ENCODE results near the gene PIK3CG.

PIK3CG gene

DNA sequence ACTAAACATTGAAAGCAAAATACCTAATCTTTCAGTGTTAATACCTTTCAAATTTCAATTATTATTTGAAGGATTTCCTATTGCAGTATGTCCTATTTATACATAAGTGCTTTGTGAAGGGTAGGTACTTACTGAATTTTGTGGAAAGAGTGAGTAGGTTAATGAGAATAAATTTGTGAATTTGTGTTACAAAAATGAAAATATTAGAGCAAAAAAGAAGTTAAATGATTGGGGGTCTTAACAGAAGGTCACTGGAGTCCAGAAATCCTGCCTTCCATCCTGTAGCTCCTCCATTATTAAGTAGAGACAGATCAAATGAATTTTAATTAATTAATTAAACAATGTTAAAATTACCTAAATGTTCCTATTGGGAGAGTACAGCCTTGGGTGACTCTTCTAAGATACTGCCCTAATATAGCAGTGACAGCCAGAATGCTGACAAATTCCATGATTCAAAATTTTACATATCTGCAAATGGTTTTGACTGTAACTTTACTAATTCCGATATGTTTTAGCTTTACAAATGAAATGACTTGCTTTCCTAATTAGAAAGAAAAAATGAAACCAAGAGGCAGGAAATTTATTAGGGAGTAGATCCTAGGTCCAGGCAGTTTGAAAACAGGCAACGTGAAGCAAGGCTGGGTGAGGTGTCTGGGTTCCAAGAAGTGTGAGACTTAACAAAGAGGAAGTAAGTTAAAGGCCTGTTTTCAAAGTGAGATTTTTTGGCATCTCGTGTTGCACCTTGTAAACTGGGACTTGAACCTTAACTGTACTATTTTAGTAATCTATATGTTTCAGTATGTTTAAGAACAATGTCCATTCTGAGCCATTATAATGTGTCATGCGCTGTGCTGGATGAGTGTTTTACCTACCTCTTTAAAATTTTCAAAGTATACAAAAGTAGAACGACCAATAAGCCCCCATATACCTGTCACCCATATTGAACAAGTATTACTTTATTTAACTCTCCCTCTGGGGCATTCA lies 1.5 kb downstream of the PIK3CG start:
- Histone ChIP-seq H3K9me3 (ENCODE audit: insufficient read depth, low read length) (no peaks in the 10 kb centered on the region), H3K27ac (ENCODE audit: low read length) (peak overlapping the region; percentile 97), H3K9ac (ENCODE audit: low read length) (peak overlapping the region; percentile 89), H3K79me2 (ENCODE audit: low read length) (peaks cover 49% of the 10 kb centered on the region), H3K27me3 (ENCODE audit: low read depth, low read length) (peaks cover 4% of the 10 kb centered on the region; the same call in 1 of the 2 replicates), H4K20me1 (ENCODE audit: insufficient read depth, low read length) (no peaks in the 10 kb centered on the region), H3K4me2 (ENCODE audit: low read length) (peak overlapping the region; percentile 69), H3K4me3 (ENCODE audit: low read length) (peak overlapping the region; percentile 88), H2AFZ (ENCODE audit: low read depth, low read length) (no peak overlapping the region), H3K36me3 (replicated peaks; ENCODE audit: low read depth, low read length) (peaks cover 36% of the 10 kb centered on the region), H3K4me1 (ENCODE audit: low read length) (peaks cover 64% of the 10 kb centered on the region)
- TF ChIP-seq, protein P1, sequence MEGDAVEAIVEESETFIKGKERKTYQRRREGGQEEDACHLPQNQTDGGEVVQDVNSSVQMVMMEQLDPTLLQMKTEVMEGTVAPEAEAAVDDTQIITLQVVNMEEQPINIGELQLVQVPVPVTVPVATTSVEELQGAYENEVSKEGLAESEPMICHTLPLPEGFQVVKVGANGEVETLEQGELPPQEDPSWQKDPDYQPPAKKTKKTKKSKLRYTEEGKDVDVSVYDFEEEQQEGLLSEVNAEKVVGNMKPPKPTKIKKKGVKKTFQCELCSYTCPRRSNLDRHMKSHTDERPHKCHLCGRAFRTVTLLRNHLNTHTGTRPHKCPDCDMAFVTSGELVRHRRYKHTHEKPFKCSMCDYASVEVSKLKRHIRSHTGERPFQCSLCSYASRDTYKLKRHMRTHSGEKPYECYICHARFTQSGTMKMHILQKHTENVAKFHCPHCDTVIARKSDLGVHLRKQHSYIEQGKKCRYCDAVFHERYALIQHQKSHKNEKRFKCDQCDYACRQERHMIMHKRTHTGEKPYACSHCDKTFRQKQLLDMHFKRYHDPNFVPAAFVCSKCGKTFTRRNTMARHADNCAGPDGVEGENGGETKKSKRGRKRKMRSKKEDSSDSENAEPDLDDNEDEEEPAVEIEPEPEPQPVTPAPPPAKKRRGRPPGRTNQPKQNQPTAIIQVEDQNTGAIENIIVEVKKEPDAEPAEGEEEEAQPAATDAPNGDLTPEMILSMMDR (IDR thresholded peaks at IDR 0.05; ENCODE audit: low read depth, low read length), result no peak

DNA sequence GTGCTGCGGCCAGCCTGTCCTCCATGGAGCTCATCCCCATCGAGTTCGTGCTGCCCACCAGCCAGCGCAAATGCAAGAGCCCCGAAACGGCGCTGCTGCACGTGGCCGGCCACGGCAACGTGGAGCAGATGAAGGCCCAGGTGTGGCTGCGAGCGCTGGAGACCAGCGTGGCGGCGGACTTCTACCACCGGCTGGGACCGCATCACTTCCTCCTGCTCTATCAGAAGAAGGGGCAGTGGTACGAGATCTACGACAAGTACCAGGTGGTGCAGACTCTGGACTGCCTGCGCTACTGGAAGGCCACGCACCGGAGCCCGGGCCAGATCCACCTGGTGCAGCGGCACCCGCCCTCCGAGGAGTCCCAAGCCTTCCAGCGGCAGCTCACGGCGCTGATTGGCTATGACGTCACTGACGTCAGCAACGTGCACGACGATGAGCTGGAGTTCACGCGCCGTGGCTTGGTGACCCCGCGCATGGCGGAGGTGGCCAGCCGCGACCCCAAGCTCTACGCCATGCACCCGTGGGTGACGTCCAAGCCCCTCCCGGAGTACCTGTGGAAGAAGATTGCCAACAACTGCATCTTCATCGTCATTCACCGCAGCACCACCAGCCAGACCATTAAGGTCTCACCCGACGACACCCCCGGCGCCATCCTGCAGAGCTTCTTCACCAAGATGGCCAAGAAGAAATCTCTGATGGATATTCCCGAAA lies 2.7 kb downstream of the PIK3CG start:
- Histone ChIP-seq H3K27ac (ENCODE audit: low read length) (peak overlapping the region; percentile 97), H3K27me3 (ENCODE audit: low read depth, low read length) (peaks cover 4% of the 10 kb centered on the region; the same call in 1 of the 2 replicates), H3K4me2 (ENCODE audit: low read length) (peak overlapping the region; percentile 69), H3K4me3 (ENCODE audit: low read length) (peak overlapping the region; percentile 88; the same call in 1 of the 2 replicates), H2AFZ (ENCODE audit: low read depth, low read length) (no peak overlapping the region), H4K20me1 (ENCODE audit: insufficient read depth, low read length) (no peaks in the 10 kb centered on the region), H3K9ac (ENCODE audit: low read length) (peak overlapping the region; percentile 89), H3K4me1 (ENCODE audit: low read length) (peaks cover 71% of the 10 kb centered on the region), H3K36me3 (replicated peaks; ENCODE audit: low read depth, low read length) (peaks cover 41% of the 10 kb centered on the region), H3K9me3 (ENCODE audit: insufficient read depth, low read length) (no peaks in the 10 kb centered on the region), H3K79me2 (ENCODE audit: low read length) (peaks cover 61% of the 10 kb centered on the region)
- no peak for TF ChIP-seq EZH2phosphoT487 (IDR thresholded peaks at IDR 0.05; ENCODE audit: low read depth)
- TF ChIP-seq, protein P1 (IDR thresholded peaks at IDR 0.05; ENCODE audit: low read depth, low read length), result no peak

DNA sequence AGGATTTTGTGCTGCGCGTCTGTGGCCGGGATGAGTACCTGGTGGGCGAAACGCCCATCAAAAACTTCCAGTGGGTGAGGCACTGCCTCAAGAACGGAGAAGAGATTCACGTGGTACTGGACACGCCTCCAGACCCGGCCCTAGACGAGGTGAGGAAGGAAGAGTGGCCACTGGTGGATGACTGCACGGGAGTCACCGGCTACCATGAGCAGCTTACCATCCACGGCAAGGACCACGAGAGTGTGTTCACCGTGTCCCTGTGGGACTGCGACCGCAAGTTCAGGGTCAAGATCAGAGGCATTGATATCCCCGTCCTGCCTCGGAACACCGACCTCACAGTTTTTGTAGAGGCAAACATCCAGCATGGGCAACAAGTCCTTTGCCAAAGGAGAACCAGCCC lies 3.3 kb downstream of the PIK3CG start:
- H3K9me3 ChIP-seq (ENCODE audit: insufficient read depth, low read length), result no peaks in the 10 kb centered on the region
- H3K79me2 ChIP-seq (ENCODE audit: low read length), result peaks cover 66% of the 10 kb centered on the region
- no peaks in the 10 kb centered on the region for H4K20me1 ChIP-seq (ENCODE audit: insufficient read depth, low read length)
- TF ChIP-seq EZH2phosphoT487 (IDR thresholded peaks at IDR 0.05; ENCODE audit: low read depth), result no peak
- TF ChIP-seq, protein P1 (IDR thresholded peaks at IDR 0.05; ENCODE audit: low read depth, low read length), result no peak
- peaks cover 71% of the 10 kb centered on the region for H3K4me1 ChIP-seq (ENCODE audit: low read length)
- H3K9ac ChIP-seq (ENCODE audit: low read length), result no peak overlapping the region
- H3K27ac ChIP-seq (ENCODE audit: low read length), result no peak overlapping the region
- peaks cover 4% of the 10 kb centered on the region; the same call in 1 of the 2 replicates for H3K27me3 ChIP-seq (ENCODE audit: low read depth, low read length)
- no peak overlapping the region for H3K4me3 ChIP-seq (ENCODE audit: low read length)
- no peak overlapping the region for H3K4me2 ChIP-seq (ENCODE audit: low read length)
- H3K36me3 ChIP-seq (replicated peaks; ENCODE audit: low read depth, low read length), result peaks cover 46% of the 10 kb centered on the region
- H2AFZ ChIP-seq (ENCODE audit: low read depth, low read length), result no peak overlapping the region

DNA sequence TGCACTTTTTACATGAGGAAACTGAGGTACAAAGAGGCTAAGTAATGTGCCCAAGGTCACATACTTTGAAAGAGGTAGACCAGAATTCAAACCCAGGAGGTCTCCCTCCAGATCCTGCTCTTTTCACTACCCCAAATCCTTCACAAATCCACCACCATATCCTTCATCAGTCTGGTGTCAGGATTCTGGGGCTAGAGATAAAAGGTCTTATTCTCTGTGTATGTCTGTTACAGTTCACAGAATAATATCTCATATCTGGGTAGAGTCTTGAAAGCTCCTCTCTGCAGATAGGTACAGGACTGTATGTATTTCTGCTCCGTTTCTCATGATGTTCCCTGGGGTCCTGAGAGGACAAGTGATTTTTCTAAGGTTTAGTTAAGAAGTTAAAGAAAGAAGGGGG lies 4.9 kb downstream of the PIK3CG start:
- Histone ChIP-seq H3K4me3 (ENCODE audit: low read length) (peak overlapping the region; percentile 54), H4K20me1 (ENCODE audit: insufficient read depth, low read length) (no peaks in the 10 kb centered on the region), H3K36me3 (replicated peaks; ENCODE audit: low read depth, low read length) (peaks cover 62% of the 10 kb centered on the region), H3K9ac (ENCODE audit: low read length) (peak overlapping the region; percentile 50), H3K4me2 (ENCODE audit: low read length) (peak overlapping the region; percentile 72), H3K79me2 (ENCODE audit: low read length) (peaks cover 80% of the 10 kb centered on the region), H3K4me1 (ENCODE audit: low read length) (peaks cover 67% of the 10 kb centered on the region), H2AFZ (ENCODE audit: low read depth, low read length) (no peak overlapping the region), H3K27me3 (ENCODE audit: low read depth, low read length) (peaks cover 4% of the 10 kb centered on the region; the same call in 1 of the 2 replicates), H3K27ac (ENCODE audit: low read length) (peak overlapping the region; percentile 86; the same call in 1 of the 2 replicates), H3K9me3 (ENCODE audit: insufficient read depth, low read length) (no peaks in the 10 kb centered on the region)
- TF ChIP-seq EZH2phosphoT487 (IDR thresholded peaks at IDR 0.05; ENCODE audit: low read depth), result no peak
- TF ChIP-seq, protein P1 (IDR thresholded peaks at IDR 0.05; ENCODE audit: low read depth, low read length), result no peak
